Peyer's patch (tissue), 4 donors: Measurements from ENCODE around the gene MCTP1. TPM values are rescaled to one million over a fixed set of nuclear protein-coding genes. Genes with fewer than 3 reads are reported as not detected.

ENCODE experiments used
- DNase-seq, 3 donors: peaks; one replicate each; pipeline ENCODE4 v3.0.0-alpha.2; 2017 to 2019
- H3K27ac ChIP-seq, 4 donors: fragments of 200-600 bp; sonication (generic); one replicate each; pipeline ENCODE4 v1.5.1; 2016 to 2019
- H3K27me3 ChIP-seq, 2 donors: fragments of 200-600 bp; sonication (generic); one replicate each; pipeline ENCODE4 v1.5.1; 2019
- H3K36me3 ChIP-seq, 3 donors: fragments of 200-600 bp; sonication (generic); one replicate each; pipeline ENCODE4 v1.5.1; 2016 to 2019
- H3K4me1 ChIP-seq, 4 donors: fragments of 200-600 bp; sonication (generic); one replicate each; pipeline ENCODE4 v1.5.1; 2016 to 2019
- H3K4me3 ChIP-seq, 4 donors: fragments of 200-600 bp; sonication (generic); 1 replicate in 3 of 4; 2 replicates in 1 of 4; pipeline ENCODE4 v1.5.1; 2016 to 2019; ENCODE audit warnings: mild to moderate bottlenecking in 1 of 4
- H3K9me3 ChIP-seq, 4 donors: fragments of 200-600 bp; sonication (generic); one replicate each; pipeline ENCODE4 v1.5.1; 2016 to 2019; ENCODE audit warnings: mild to moderate bottlenecking in 1 of 4
- POLR2A ChIP-seq, 2 donors: fragments of 450-650 bp; IDR thresholded peaks; one replicate each; pipeline ENCODE4 v1.5.1; 2017; ENCODE audit warnings: antibody characterized with exemption in 2 of 2, mild to moderate bottlenecking in 2 of 2, moderate library complexity in 2 of 2
- total RNA-seq, 4 donors: library from RNA; depleted of rRNA; stranded (reverse); fragments of >200 nt; gene quantifications; one replicate each; pipeline ENCODE4 v1.1.0, GENCODE V29; 2016
- TF ChIP-seq, protein P1 (sequence below), 6 experiments: fragments of 450-650 bp in 4 of 6; fragments of 200-600 bp in 2 of 6; sonication (generic) in 1 of 6; IDR thresholded peaks; one replicate each; pipeline ENCODE4 v1.5.1; 2017 to 2019; ENCODE audit warnings: antibody characterized with exemption in 6 of 6, mild to moderate bottlenecking in 3 of 6, moderate library complexity in 1 of 6

MCTP1 gene
- total RNA-seq, 4 donors from 2014 or later = 4.7 to 61.1 (median 11.3) TPM

DNA sequence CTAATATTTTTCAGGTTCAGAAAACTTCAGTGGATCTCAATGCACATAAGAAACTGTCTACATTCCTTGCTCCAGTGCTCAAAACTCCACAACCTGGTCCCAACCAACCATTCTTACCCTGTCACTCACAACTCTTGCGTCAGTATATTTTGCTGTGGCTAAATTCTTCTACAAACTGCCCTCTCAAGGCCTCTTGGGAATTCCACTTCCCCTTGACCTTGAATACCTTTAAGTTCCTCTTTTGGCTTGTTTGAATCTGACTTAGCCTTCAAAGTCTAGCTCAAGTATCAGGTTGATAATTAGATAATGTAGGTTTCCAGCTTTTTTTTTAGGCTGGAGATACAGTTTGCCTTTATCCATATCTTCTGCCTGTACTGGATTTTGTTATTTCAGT lies 538.2 kb downstream of the MCTP1 start:
- Histone ChIP-seq H3K27ac (no peak overlapping the region), H3K27me3 (no peaks in the 10 kb centered on the region), H3K4me3 (no peak overlapping the region), H3K4me1 (no peaks in the 10 kb centered on the region), H3K36me3 (no peaks in the 10 kb centered on the region), H3K9me3 (no peaks in the 10 kb centered on the region)
- TF ChIP-seq, protein P1, sequence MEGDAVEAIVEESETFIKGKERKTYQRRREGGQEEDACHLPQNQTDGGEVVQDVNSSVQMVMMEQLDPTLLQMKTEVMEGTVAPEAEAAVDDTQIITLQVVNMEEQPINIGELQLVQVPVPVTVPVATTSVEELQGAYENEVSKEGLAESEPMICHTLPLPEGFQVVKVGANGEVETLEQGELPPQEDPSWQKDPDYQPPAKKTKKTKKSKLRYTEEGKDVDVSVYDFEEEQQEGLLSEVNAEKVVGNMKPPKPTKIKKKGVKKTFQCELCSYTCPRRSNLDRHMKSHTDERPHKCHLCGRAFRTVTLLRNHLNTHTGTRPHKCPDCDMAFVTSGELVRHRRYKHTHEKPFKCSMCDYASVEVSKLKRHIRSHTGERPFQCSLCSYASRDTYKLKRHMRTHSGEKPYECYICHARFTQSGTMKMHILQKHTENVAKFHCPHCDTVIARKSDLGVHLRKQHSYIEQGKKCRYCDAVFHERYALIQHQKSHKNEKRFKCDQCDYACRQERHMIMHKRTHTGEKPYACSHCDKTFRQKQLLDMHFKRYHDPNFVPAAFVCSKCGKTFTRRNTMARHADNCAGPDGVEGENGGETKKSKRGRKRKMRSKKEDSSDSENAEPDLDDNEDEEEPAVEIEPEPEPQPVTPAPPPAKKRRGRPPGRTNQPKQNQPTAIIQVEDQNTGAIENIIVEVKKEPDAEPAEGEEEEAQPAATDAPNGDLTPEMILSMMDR (IDR thresholded peaks at IDR 0.05) = no peak
- TF ChIP-seq POLR2A (IDR thresholded peaks at IDR 0.05) = no peak
- DNase-seq = peak in 1 of 3 donors; percentile 26

DNA sequence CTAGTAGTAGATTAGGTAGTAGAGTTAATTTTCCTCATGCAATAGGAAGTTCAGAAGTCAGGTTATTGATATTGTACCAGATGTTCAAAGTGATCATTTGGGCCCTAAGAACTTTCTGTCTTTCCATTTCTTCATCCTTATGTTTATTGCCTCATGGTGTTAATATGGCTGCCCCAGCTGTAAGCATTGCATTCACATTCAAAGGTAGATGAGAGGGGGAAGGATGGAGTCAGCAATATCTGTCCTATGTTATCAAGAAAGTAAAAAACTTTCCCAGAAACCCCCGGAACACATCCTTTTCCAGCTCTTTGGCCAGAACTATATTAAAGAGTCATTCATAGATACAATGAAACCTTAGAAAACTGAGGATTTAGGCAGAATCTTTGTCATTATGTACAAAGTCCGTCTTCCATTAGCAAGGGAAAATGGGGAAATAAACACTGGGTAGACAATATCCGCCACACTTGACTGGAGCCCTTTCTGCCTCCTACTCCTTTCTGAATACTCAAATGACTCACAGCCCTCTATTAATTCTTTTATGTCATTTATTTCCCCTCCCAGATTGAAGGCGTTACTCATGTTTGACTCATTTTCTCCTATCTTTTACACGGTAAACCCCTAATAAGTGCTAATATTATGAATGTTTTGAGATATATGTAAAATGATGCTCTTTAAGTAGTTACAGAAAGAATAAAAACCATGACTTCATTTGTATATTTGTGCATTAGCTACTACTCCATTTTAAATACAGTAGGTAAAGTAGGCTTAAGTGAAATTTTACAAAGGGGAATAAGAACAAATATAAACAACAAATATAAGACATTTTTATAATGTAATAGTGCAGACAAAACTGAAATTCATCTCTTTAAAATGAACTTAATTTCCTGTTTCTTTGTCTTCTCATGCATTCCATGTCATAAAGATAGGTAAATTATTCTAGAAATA lies 538.8 kb downstream of the MCTP1 start:
- Histone ChIP-seq H3K27ac (no peak overlapping the region), H3K9me3 (no peaks in the 10 kb centered on the region), H3K27me3 (no peaks in the 10 kb centered on the region), H3K4me1 (no peaks in the 10 kb centered on the region), H3K4me3 (no peak overlapping the region), H3K36me3 (no peaks in the 10 kb centered on the region)
- TF ChIP-seq, protein P1 (IDR thresholded peaks at IDR 0.05) = no peak
- TF ChIP-seq POLR2A (IDR thresholded peaks at IDR 0.05) = no peak
- no peak for DNase-seq

- no peak for DNase-seq
- Histone ChIP-seq H3K27me3 (no peaks in the 10 kb centered on the region), H3K27ac (no peak overlapping the region), H3K9me3 (no peaks in the 10 kb centered on the region), H3K4me3 (no peak overlapping the region), H3K4me1 (no peaks in the 10 kb centered on the region), H3K36me3 (no peaks in the 10 kb centered on the region)
- TF ChIP-seq POLR2A (IDR thresholded peaks at IDR 0.05) = no peak
- TF ChIP-seq, protein P1 (IDR thresholded peaks at IDR 0.05) = no peak
These were observed 540.0 kb downstream of the MCTP1 start for GRCh38 chr5:94744906-94745305.

DNA sequence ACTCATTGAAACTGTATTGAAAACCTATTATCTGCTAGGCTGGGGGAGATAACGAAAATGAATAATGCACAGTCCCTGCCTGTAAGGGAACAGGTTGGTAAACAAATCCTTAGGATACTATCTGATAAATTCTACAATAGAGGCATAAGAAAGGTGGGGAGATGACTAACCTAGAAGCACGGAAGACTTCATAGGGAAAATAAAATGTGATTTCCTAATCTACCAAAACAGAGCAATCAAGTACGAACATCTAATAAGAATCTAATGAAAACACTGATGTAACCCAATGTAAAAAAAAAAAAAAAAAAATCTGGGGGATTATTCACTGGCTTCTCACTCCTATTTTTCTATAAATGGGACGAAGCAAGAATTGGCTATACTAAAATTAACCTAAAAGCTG lies 542.0 kb downstream of the MCTP1 start:
- H3K27ac ChIP-seq = no peak overlapping the region
- H3K4me1 ChIP-seq = no peaks in the 10 kb centered on the region
- no peak for DNase-seq
- H3K27me3 ChIP-seq = no peaks in the 10 kb centered on the region
- H3K36me3 ChIP-seq = no peaks in the 10 kb centered on the region
- no peaks in the 10 kb centered on the region for H3K9me3 ChIP-seq
- TF ChIP-seq, protein P1 (IDR thresholded peaks at IDR 0.05) = no peak
- no peak for TF ChIP-seq POLR2A (IDR thresholded peaks at IDR 0.05)
- H3K4me3 ChIP-seq = no peak overlapping the region

DNA sequence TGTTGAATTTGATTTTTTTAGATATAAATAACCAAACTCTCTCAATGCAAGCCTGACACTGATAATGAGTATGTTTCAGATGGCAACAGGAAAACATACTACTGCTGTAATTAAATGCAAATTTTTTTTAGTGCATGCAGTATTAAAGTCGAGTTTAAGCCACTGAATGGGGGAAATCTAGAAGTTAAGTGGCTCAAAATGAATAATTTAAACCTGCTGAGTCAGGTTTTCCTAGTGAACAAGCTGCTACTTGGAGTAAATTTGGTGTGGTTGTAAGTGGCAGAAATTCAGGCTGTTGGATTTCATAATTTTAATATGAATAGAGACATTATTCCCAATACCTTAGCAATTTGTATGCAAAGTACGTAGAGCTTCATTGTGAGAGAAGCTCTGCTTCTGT lies 544.6 kb downstream of the MCTP1 start:
- H3K4me3 ChIP-seq = no peak overlapping the region
- TF ChIP-seq, protein P1 (IDR thresholded peaks at IDR 0.05) = no peak
- TF ChIP-seq POLR2A (IDR thresholded peaks at IDR 0.05) = no peak
- no peaks in the 10 kb centered on the region for H3K9me3 ChIP-seq
- H3K27ac ChIP-seq = no peak overlapping the region
- no peaks in the 10 kb centered on the region for H3K4me1 ChIP-seq
- no peaks in the 10 kb centered on the region for H3K36me3 ChIP-seq
- no peaks in the 10 kb centered on the region for H3K27me3 ChIP-seq
- DNase-seq = no peak
